PC-3 (cell line): ENCODE data around the gene TMEM131L.

ENCODE experiments used
- EZH2 ChIP-seq: fragments of 300-600 bp; sonication (generic); IDR thresholded peaks from one replicate; pipeline ENCODE4 v1.6.1; 2017; ENCODE audit warnings: antibody characterized with exemption, mild to moderate bottlenecking, low read length; ENCODE audit not compliant: unreplicated experiment
- TF ChIP-seq, protein P1 (sequence below): fragments of 300-600 bp; sonication (generic); conservative IDR thresholded peaks from 2 replicates; pipeline ENCODE4 v1.5.1; 2017; ENCODE audit warnings: antibody characterized with exemption, low read depth, mild to moderate bottlenecking, low read length

DNA sequence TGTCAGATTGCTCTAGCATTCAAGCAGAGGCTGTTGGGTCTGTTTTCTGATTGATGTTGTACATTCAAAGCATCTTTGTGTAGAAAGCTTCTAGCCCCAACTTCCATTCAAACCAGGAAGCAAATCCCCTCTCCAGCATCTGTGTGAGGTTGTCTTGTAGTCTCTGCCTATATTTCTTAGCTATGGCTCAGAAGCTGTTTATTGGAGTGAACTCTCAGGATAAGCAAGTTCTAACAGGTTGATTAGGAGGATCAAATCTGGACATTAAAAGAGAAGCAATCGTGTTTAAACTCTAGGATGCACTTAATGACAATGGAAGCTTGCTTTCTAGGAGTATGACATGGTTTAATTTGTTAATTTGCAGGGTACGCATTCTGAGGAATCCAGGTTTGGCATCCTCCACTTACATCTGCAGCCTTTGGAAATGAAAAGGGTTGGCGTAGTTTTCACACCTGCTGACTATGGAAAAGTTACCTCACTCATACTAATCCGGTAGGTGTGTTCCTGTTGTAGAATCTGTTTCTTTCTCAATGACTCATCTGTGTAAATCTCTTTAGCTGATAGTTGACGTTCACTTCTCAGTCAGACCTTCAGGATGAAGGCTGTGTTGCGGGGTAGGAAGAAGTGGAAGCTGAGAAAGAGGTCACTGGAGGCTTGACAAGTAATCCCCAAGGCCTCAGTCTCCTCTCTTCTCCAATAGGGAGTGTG lies 129.9 kb downstream of the TMEM131L start:
- TF ChIP-seq, protein P1, sequence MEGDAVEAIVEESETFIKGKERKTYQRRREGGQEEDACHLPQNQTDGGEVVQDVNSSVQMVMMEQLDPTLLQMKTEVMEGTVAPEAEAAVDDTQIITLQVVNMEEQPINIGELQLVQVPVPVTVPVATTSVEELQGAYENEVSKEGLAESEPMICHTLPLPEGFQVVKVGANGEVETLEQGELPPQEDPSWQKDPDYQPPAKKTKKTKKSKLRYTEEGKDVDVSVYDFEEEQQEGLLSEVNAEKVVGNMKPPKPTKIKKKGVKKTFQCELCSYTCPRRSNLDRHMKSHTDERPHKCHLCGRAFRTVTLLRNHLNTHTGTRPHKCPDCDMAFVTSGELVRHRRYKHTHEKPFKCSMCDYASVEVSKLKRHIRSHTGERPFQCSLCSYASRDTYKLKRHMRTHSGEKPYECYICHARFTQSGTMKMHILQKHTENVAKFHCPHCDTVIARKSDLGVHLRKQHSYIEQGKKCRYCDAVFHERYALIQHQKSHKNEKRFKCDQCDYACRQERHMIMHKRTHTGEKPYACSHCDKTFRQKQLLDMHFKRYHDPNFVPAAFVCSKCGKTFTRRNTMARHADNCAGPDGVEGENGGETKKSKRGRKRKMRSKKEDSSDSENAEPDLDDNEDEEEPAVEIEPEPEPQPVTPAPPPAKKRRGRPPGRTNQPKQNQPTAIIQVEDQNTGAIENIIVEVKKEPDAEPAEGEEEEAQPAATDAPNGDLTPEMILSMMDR: no peak
- no peak for TF ChIP-seq EZH2
